K562 (cell line): ENCODE measurements around the gene SLC39A3. TPM values are rescaled to one million over a fixed set of nuclear protein-coding genes. Genes with fewer than 3 reads are reported as not detected.

Source experiments
- ARID2 ChIP-seq: fragments of 450-650 bp; IDR thresholded peaks from 2 replicates; pipeline ENCODE4 v1.6.1; 2017; ENCODE audit warnings: antibody characterized with exemption, mild to moderate bottlenecking
- CREBBP ChIP-seq: IDR thresholded peaks from one replicate; pipeline ENCODE4 v1.6.1; 2012; ENCODE audit warnings: low read depth, mild to moderate bottlenecking, control low read depth, inconsistent platforms, low read length
- CTCFL ChIP-seq: IDR thresholded peaks from 2 replicates; pipeline ENCODE4 v1.6.1; 2011; ENCODE audit warnings: borderline replicate concordance, low read depth, mild to moderate bottlenecking, moderate library complexity, low read length; ENCODE audit not compliant: insufficient read depth, poor library complexity, severe bottlenecking
- ELK1 ChIP-seq: sonication (generic); formaldehyde crosslinking; IDR thresholded peaks from 2 replicates; pipeline ENCODE4 v1.8.1; 2022; ENCODE audit warnings: missing genetic modification reagents
- EWSR1 ChIP-seq: fragments of 450-650 bp; IDR thresholded peaks from 2 replicates; pipeline ENCODE4 v1.6.1; 2018; ENCODE audit warnings: borderline replicate concordance, mild to moderate bottlenecking, low read depth, moderate library complexity; ENCODE audit not compliant: partially characterized antibody
- FOXJ3 ChIP-seq: sonication (generic); formaldehyde crosslinking; IDR thresholded peaks from 2 replicates; pipeline ENCODE4 v1.4.0; 2020; ENCODE audit warnings: mild to moderate bottlenecking, missing genetic modification reagents
- HDAC3 ChIP-seq: fragments of 450-650 bp; IDR thresholded peaks from 2 replicates; pipeline ENCODE4 v1.6.1; 2018; ENCODE audit warnings: borderline replicate concordance, mild to moderate bottlenecking, moderate library complexity; ENCODE audit not compliant: partially characterized antibody
- JUND ChIP-seq, 2 experiments: IDR thresholded peaks; 2 replicates in 1 of 2; 3 replicates in 1 of 2; pipeline ENCODE4 v1.6.1; 2011; ENCODE audit warnings: borderline replicate concordance in 2 of 2, low read depth in 2 of 2, low read length in 2 of 2, improper control_type of control experiment in 1 of 2, missing biosample characterization in 1 of 2, missing genetic modification characterization in 1 of 2, missing genetic modification reagents in 1 of 2
- MED1 ChIP-seq: sonication (generic); formaldehyde crosslinking; IDR thresholded peaks from 2 replicates; pipeline ENCODE4 v1.8.1; 2023; ENCODE audit warnings: missing genetic modification reagents, borderline replicate concordance
- MTA2 ChIP-seq: fragments of 450-650 bp; IDR thresholded peaks from 2 replicates; pipeline ENCODE4 v1.6.1; 2016; ENCODE audit warnings: low read depth
- NFYB ChIP-seq: IDR thresholded peaks from 2 replicates; pipeline ENCODE4 v1.6.1; 2011; ENCODE audit warnings: mild to moderate bottlenecking, moderate library complexity; ENCODE audit not compliant: insufficient read length; ENCODE audit errors: extremely low read depth
- PHB2 ChIP-seq: fragments of 450-650 bp; IDR thresholded peaks from 2 replicates; pipeline ENCODE4 v1.6.1; 2017; ENCODE audit warnings: low read depth
- POLR2B ChIP-seq: fragments of 450-650 bp; IDR thresholded peaks from 2 replicates; pipeline ENCODE4 v1.6.1; 2018; ENCODE audit warnings: low read depth; ENCODE audit not compliant: partially characterized antibody
- RERE ChIP-seq: sonication (generic); formaldehyde crosslinking; IDR thresholded peaks from 2 replicates; pipeline ENCODE4 v1.8.0; 2023; ENCODE audit warnings: missing genetic modification reagents, mild to moderate bottlenecking, borderline replicate concordance
- ZBTB8A ChIP-seq: fragments of 450-650 bp; IDR thresholded peaks from 2 replicates; pipeline ENCODE4 v1.6.1; 2018; ENCODE audit warnings: mild to moderate bottlenecking, moderate library complexity; ENCODE audit not compliant: partially characterized antibody
- ZNF124 ChIP-seq: sonication (generic); formaldehyde crosslinking; IDR thresholded peaks from 2 replicates; pipeline ENCODE4 v1.8.1; 2022; ENCODE audit warnings: missing genetic modification reagents
- ZNF316 ChIP-seq: fragments of 450-650 bp; IDR thresholded peaks from 2 replicates; pipeline ENCODE4 v1.6.1; 2016
- polyA plus RNA-seq, 8 experiments: library from polyadenylated mRNA; depleted of rRNA in 4 of 8; stranded (reverse) in 5 of 8; unstranded in 3 of 8; fragments of >200 nt; fragmentation: Nextera tagmentation in 2 of 8; fragmentation: Illumina TruSeq in 1 of 8; extraction: Ambion mirVana in 2 of 8; extraction: Trizol in 1 of 8; gene quantifications; 2 replicates each; pipeline versions ENCODE4 v1.2.1 to v1.2.3, GENCODE V29; 2011 to 2014; ENCODE audit warnings: inconsistent platforms in 1 of 8, missing spikeins in 1 of 8
- total RNA-seq, 7 experiments: library from RNA; depleted of rRNA in 6 of 7; stranded (reverse); fragments of >200 nt in 6 of 7; fragmentation: Illumina TruSeq in 2 of 7; extraction: Trizol in 2 of 7; gene quantifications; 2 replicates each; pipeline versions ENCODE4 v1.2.1 to v1.2.3, GENCODE V29; 2011 to 2021; ENCODE audit warnings: low replicate concordance in 1 of 7

The SLC39A3 gene
- total and polyA plus RNA-seq, 9 of the 15 experiments (the other 6 are each of a cell fraction or from before 2014, with no cell fraction given) = 2.3 to 215 (median 127) TPM

- no peak for TF ChIP-seq RERE (CRISPR knock-in tag)
- TF ChIP-seq EWSR1 = no peak
- TF ChIP-seq CREBBP = no peak
- TF ChIP-seq JUND (IDR thresholded peaks at IDR 0.05; ENCODE audit: borderline replicate concordance, low read depth, low read length) = peak; percentile 79
- TF ChIP-seq JUND (tag; IDR thresholded peaks at IDR 0.05; ENCODE audit: borderline replicate concordance, low read depth, low read length) = peak; percentile 60; the same call in 2 of the 3 replicates
- no peak for TF ChIP-seq ZBTB8A
- TF ChIP-seq CTCFL = no peak
- TF ChIP-seq NFYB = no peak
- TF ChIP-seq HDAC3 = no peak
- no peak for TF ChIP-seq MED1 (CRISPR knock-in tag)
- TF ChIP-seq ZNF124 (CRISPR knock-in tag) = no peak
- TF ChIP-seq MTA2 = no peak
- no peak for TF ChIP-seq ARID2
- no peak for TF ChIP-seq POLR2B
- no peak for TF ChIP-seq ELK1 (CRISPR knock-in tag)
- TF ChIP-seq FOXJ3 (CRISPR knock-in tag) = no peak
- no peak for TF ChIP-seq PHB2
- TF ChIP-seq ZNF316 = no peak
Measured at GRCh38 chr19:2722541-2723344, 17.1 kb downstream of the SLC39A3 start (continued).
